ENCODE data around the gene LRIG1.

Gene LRIG1

GRCh38 chr3:66506154-66506553, 5.3 kb upstream of the LRIG1 start (continued):
- TF ChIP-seq, protein P1, sequence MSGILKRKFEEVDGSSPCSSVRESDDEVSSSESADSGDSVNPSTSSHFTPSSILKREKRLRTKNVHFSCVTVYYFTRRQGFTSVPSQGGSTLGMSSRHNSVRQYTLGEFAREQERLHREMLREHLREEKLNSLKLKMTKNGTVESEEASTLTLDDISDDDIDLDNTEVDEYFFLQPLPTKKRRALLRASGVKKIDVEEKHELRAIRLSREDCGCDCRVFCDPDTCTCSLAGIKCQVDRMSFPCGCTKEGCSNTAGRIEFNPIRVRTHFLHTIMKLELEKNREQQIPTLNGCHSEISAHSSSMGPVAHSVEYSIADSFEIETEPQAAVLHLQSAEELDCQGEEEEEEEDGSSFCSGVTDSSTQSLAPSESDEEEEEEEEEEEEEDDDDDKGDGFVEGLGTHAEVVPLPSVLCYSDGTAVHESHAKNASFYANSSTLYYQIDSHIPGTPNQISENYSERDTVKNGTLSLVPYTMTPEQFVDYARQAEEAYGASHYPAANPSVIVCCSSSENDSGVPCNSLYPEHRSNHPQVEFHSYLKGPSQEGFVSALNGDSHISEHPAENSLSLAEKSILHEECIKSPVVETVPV (CRISPR knock-in tag; IDR thresholded peaks at IDR 0.05): no peak
- TF ChIP-seq CSDC2 (CRISPR knock-in tag; IDR thresholded peaks at IDR 0.05): no peak
- TF ChIP-seq SNAI2 (CRISPR knock-in tag; IDR thresholded peaks at IDR 0.05): no peak
- TF ChIP-seq TOX (CRISPR knock-in tag; IDR thresholded peaks at IDR 0.05; ENCODE audit: borderline replicate concordance): no peak
- TF ChIP-seq, protein P2, sequence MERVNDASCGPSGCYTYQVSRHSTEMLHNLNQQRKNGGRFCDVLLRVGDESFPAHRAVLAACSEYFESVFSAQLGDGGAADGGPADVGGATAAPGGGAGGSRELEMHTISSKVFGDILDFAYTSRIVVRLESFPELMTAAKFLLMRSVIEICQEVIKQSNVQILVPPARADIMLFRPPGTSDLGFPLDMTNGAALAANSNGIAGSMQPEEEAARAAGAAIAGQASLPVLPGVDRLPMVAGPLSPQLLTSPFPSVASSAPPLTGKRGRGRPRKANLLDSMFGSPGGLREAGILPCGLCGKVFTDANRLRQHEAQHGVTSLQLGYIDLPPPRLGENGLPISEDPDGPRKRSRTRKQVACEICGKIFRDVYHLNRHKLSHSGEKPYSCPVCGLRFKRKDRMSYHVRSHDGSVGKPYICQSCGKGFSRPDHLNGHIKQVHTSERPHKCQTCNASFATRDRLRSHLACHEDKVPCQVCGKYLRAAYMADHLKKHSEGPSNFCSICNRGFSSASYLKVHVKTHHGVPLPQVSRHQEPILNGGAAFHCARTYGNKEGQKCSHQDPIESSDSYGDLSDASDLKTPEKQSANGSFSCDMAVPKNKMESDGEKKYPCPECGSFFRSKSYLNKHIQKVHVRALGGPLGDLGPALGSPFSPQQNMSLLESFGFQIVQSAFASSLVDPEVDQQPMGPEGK (CRISPR knock-in tag; IDR thresholded peaks at IDR 0.05; ENCODE audit: borderline replicate concordance): no peak
- TF ChIP-seq ISL1 (CRISPR knock-in tag; IDR thresholded peaks at IDR 0.05): no peak
- no peak for TF ChIP-seq ZNF8 (CRISPR knock-in tag; IDR thresholded peaks at IDR 0.05)
- no peak for TF ChIP-seq ZFP30 (CRISPR knock-in tag; IDR thresholded peaks at IDR 0.05)

- no peak for TF ChIP-seq TSHZ2 (CRISPR knock-in tag; IDR thresholded peaks at IDR 0.05)
- TF ChIP-seq, protein P3, sequence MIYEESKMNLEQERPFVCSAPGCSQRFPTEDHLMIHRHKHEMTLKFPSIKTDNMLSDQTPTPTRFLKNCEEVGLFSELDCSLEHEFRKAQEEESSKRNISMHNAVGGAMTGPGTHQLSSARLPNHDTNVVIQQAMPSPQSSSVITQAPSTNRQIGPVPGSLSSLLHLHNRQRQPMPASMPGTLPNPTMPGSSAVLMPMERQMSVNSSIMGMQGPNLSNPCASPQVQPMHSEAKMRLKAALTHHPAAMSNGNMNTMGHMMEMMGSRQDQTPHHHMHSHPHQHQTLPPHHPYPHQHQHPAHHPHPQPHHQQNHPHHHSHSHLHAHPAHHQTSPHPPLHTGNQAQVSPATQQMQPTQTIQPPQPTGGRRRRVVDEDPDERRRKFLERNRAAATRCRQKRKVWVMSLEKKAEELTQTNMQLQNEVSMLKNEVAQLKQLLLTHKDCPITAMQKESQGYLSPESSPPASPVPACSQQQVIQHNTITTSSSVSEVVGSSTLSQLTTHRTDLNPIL (CRISPR knock-in tag; IDR thresholded peaks at IDR 0.05; ENCODE audit: low read depth): no peak
- TF ChIP-seq, protein P2 (CRISPR knock-in tag; IDR thresholded peaks at IDR 0.05; ENCODE audit: borderline replicate concordance): no peak
- TF ChIP-seq, protein P1 (CRISPR knock-in tag; IDR thresholded peaks at IDR 0.05): no peak
- TF ChIP-seq ZFP3 (CRISPR knock-in tag; IDR thresholded peaks at IDR 0.05): no peak
- no peak for TF ChIP-seq ESRRG (CRISPR knock-in tag; IDR thresholded peaks at IDR 0.05)
- TF ChIP-seq ZFP30 (CRISPR knock-in tag; IDR thresholded peaks at IDR 0.05): no peak
- TF ChIP-seq TOX (CRISPR knock-in tag; IDR thresholded peaks at IDR 0.05; ENCODE audit: borderline replicate concordance): no peak
- TF ChIP-seq RARB (CRISPR knock-in tag; IDR thresholded peaks at IDR 0.05): no peak
- TF ChIP-seq SNAI2 (CRISPR knock-in tag; IDR thresholded peaks at IDR 0.05): no peak
- no peak for TF ChIP-seq CSDC2 (CRISPR knock-in tag; IDR thresholded peaks at IDR 0.05)
- TF ChIP-seq ZNF565 (CRISPR knock-in tag; conservative IDR thresholded peaks at IDR 0.05; ENCODE audit: low read depth): no peak
- TF ChIP-seq ARNTL (CRISPR knock-in tag; IDR thresholded peaks at IDR 0.05; ENCODE audit: borderline replicate concordance, low read depth): no peak
- TF ChIP-seq ISL1 (CRISPR knock-in tag; IDR thresholded peaks at IDR 0.05): no peak
- no peak for TF ChIP-seq PPARA (CRISPR knock-in tag; IDR thresholded peaks at IDR 0.05; ENCODE audit: borderline replicate concordance)
- TF ChIP-seq POU6F1 (CRISPR knock-in tag; IDR thresholded peaks at IDR 0.05; ENCODE audit: borderline replicate concordance, low read depth): no peak
- TF ChIP-seq TCF4 (CRISPR knock-in tag; IDR thresholded peaks at IDR 0.05; ENCODE audit: borderline replicate concordance): no peak
- TF ChIP-seq OSR1 (CRISPR knock-in tag; IDR thresholded peaks at IDR 0.05): no peak
- TF ChIP-seq BACH2 (CRISPR knock-in tag; IDR thresholded peaks at IDR 0.05; ENCODE audit: borderline replicate concordance): no peak
- ATAC-seq: no peak
These were observed 4.2 kb upstream of the LRIG1 start for GRCh38 chr3:66504850-66505641.
